ENCODE results near the gene DOK4. TPM values are rescaled to one million over a fixed set of nuclear protein-coding genes. Genes with fewer than 3 reads are reported as not detected.
A peak's percentile ranks its signal among the peaks of the same experiment; 100 is the strongest.

The DOK4 gene
- total and polyA plus RNA-seq, 2 of the 8 experiments (the other 6 are each of a cell fraction or from before 2014, with no cell fraction given), result 24.0 to 28.9 TPM

DNA sequence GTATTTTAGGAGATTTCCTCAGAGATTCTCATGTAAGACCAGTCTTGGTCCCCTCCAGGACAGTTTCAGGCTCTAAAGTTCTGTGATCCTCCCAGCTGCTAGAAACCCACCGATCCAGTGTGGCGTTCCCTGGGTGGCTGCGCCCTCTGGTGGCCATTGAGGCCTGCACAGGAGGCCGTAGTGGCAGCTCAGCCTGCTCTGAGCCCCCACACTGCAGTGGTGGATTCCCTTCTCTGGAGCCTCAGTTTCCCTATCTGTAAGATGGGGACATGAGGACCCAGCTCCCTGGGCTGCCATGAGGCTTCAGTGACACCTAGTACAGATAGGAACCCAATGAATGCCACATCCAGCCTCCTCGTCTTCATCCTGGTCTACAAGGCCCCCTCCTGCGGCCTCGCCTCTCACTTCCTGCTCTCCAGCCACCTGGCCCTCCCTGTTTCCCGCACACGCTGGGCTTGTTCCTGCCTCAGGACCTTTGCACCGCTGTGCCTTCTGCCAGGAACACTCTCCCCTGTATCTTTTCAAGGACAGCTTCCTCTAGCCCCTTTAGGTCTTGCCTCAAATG is 33.6 kb upstream of the DOK4 start:
- peaks cover 0 to 2% of the 10 kb centered on the region in 2 experiments for H4K20me1 ChIP-seq (replicated peaks in 1 of 2; ENCODE audit: control insufficient read depth in 1 of 2, insufficient read depth in 2 of 2, low read length in 2 of 2)
- H2BK5ac ChIP-seq (ENCODE audit: low read depth, low read length), result no peak overlapping the region
- no peak overlapping the region for H3K4me3 ChIP-seq (ENCODE audit: extremely low read depth in 1 of 4, insufficient read depth in 2 of 4, low read depth in 3 of 4, low read length in 4 of 4)
- no peak overlapping the region for H2AK5ac ChIP-seq (ENCODE audit: low read depth, low read length)
- no peak overlapping the region for H2BK12ac ChIP-seq (ENCODE audit: low read depth, low read length)
- WGBS, 2 experiments (ENCODE audit: extremely low coverage in 1 of 2, insufficient coverage in 1 of 2, insufficient read length in 1 of 2, insufficient replicate concordance in 2 of 2, low coverage in 1 of 2, low lambda C conversion rate in 2 of 2, missing lambda C conversion rate in 1 of 2), result 48% methylated on average over 10 of the region's 10 CpGs; no CpG with 5 or more reads in 1 of the 2 experiments
- CTCF ChIA-PET (ENCODE audit: partially characterized antibody), result interaction anchor here (0.6 to 13.9 kb wide), 23 partner anchors 8 to 119 kb away, joined by 3 to 210 read pairs (median 5); partner anchors contain the start of genes ADGRG5, CIAPIN1, COQ9 and DOK4
- no peak overlapping the region for H4K5ac ChIP-seq (ENCODE audit: insufficient read length, low read depth, low read length)
- DNase-seq (ENCODE audit: low read depth in 1 of 2, low spot score in 2 of 2) (peak in 1 of 2 experiments; percentile 93), FAIRE-seq (peak; percentile 78)
- H3K9me3 ChIP-seq (ENCODE audit: insufficient read depth in 2 of 2, low read depth in 1 of 2, low read length in 1 of 2), result no peaks in the 10 kb centered on the region
- POLR2A ChIA-PET (ENCODE audit: partially characterized antibody), result interaction anchor here (1.2 to 5.1 kb wide), 9 partner anchors 8 to 101 kb away, joined by 3 to 28 read pairs (median 4); partner anchors contain the start of genes CIAPIN1, COQ9, DOK4 and POLR2C
- peaks cover 0 to 2% (median 0%) of the 10 kb centered on the region in 4 experiments; a peak in 2 of 7 replicates for H3K27me3 ChIP-seq (replicated peaks in 1 of 4; ENCODE audit: control insufficient read depth in 3 of 4, extremely low read depth in 1 of 4, insufficient read depth in 3 of 4, low read length in 3 of 4)
- H3K36me3 ChIP-seq (ENCODE audit: control insufficient read depth in 2 of 4, insufficient read depth in 4 of 4, low read length in 3 of 4), result no peaks in the 10 kb centered on the region; a peak in 1 of 8 replicates
- no peak overlapping the region for H3K23ac ChIP-seq (ENCODE audit: insufficient read length)
- H3K4me1 ChIP-seq (replicated peaks in 1 of 4; ENCODE audit: control insufficient read depth in 3 of 4, insufficient read depth in 4 of 4, low read length in 3 of 4), result peaks cover 0 to 2% (median 0%) of the 10 kb centered on the region in 4 experiments; a peak in 1 of 7 replicates
- no peak overlapping the region for H2BK20ac ChIP-seq (ENCODE audit: low read length)
- H3K14ac ChIP-seq (ENCODE audit: insufficient read length), result no peak overlapping the region
- no peak overlapping the region for H3K4me2 ChIP-seq (ENCODE audit: insufficient read depth in 1 of 2, low read depth in 2 of 2, low read length in 2 of 2)
- H3K4ac ChIP-seq (replicated peaks; ENCODE audit: insufficient read length, low read depth, low read length), result no peak overlapping the region
- H3K9ac ChIP-seq (replicated peaks in 1 of 4; ENCODE audit: extremely low read depth in 1 of 4, low read depth in 3 of 4, low read length in 3 of 4), result no peak overlapping the region
- no peaks in the 10 kb centered on the region for H3K79me2 ChIP-seq (ENCODE audit: control insufficient read depth in 1 of 2, insufficient read depth in 2 of 2, low read length in 2 of 2)
- no peak overlapping the region for H2BK120ac ChIP-seq (replicated peaks; ENCODE audit: low read depth, low read length)
- H2AFZ ChIP-seq (ENCODE audit: low read length), result no peak overlapping the region
- H3K56ac ChIP-seq (replicated peaks; ENCODE audit: insufficient read length, low read depth, low read length), result no peak overlapping the region
- no peak overlapping the region for H4K91ac ChIP-seq (replicated peaks; ENCODE audit: insufficient read length, low read length)
- H3K79me1 ChIP-seq (ENCODE audit: low read depth, low read length), result no peaks in the 10 kb centered on the region
- H3K23me2 ChIP-seq (ENCODE audit: low read depth, low read length), result no peaks in the 10 kb centered on the region
- no peak overlapping the region for H3K27ac ChIP-seq (ENCODE audit: low read depth, low read length)
- H2BK15ac ChIP-seq (ENCODE audit: low read length), result no peak overlapping the region
- no peak overlapping the region for H4K8ac ChIP-seq (ENCODE audit: extremely low read depth, insufficient read depth, low read length)
- H3K18ac ChIP-seq (ENCODE audit: extremely low read depth, low read length), result no peak overlapping the region
- TF ChIP-seq ASH2L (IDR thresholded peaks at IDR 0.05; ENCODE audit: low read length) (no peak), JUN (IDR thresholded peaks at IDR 0.05; ENCODE audit: low read depth, low read length) (no peak), HDAC2 (IDR thresholded peaks at IDR 0.05; ENCODE audit: borderline replicate concordance in 1 of 2, low read depth in 2 of 2, low read length in 2 of 2) (peak in 1 of 2 experiments; percentile 80; a peak in 1 of 4 replicates), SIN3A (conservative IDR thresholded peaks at IDR 0.05 in 1 of 2, IDR thresholded peaks at IDR 0.05 in 1 of 2; ENCODE audit: low read depth in 1 of 2, low read length in 2 of 2) (peak in 1 of 2 experiments; percentile 61; a peak in 2 of 4 replicates), KDM5A (IDR thresholded peaks at IDR 0.05; ENCODE audit: low read length) (no peak), KDM1A (IDR thresholded peaks at IDR 0.05; ENCODE audit: borderline replicate concordance, low read length) (peak; percentile 94; the same call in 1 of the 2 replicates), BRCA1 (IDR thresholded peaks at IDR 0.05; ENCODE audit: low read depth, low read length) (no peak), GABPA (IDR thresholded peaks at IDR 0.05; ENCODE audit: borderline replicate concordance, insufficient read depth, low read length) (peak; percentile 61; the same call in 1 of the 2 replicates)
- TF ChIP-seq, protein P1, sequence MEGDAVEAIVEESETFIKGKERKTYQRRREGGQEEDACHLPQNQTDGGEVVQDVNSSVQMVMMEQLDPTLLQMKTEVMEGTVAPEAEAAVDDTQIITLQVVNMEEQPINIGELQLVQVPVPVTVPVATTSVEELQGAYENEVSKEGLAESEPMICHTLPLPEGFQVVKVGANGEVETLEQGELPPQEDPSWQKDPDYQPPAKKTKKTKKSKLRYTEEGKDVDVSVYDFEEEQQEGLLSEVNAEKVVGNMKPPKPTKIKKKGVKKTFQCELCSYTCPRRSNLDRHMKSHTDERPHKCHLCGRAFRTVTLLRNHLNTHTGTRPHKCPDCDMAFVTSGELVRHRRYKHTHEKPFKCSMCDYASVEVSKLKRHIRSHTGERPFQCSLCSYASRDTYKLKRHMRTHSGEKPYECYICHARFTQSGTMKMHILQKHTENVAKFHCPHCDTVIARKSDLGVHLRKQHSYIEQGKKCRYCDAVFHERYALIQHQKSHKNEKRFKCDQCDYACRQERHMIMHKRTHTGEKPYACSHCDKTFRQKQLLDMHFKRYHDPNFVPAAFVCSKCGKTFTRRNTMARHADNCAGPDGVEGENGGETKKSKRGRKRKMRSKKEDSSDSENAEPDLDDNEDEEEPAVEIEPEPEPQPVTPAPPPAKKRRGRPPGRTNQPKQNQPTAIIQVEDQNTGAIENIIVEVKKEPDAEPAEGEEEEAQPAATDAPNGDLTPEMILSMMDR (IDR thresholded peaks at IDR 0.05; ENCODE audit: control extremely low read depth in 1 of 3, insufficient read depth in 1 of 3, low read depth in 1 of 3, low read length in 3 of 3), result peak; percentile 96 to 99 (median 97)

Measured in H1 (cell line).